Measurements from ENCODE around the gene G3BP1. TPM values are rescaled to one million over a fixed set of nuclear protein-coding genes. Genes with fewer than 3 reads are reported as not detected.

Gene G3BP1
- total and polyA plus RNA-seq, 9 of the 15 experiments (the other 6 are each of a cell fraction or from before 2014, with no cell fraction given), result 54.7 to 264 (median 105) TPM

GRCh38 chr5:151770383-151771258 lies 1.1 kb upstream of the G3BP1 start:
- no peaks in the 10 kb centered on the region for H3K9me3 ChIP-seq (replicated peaks; ENCODE audit: control insufficient read depth, insufficient read depth, low read depth, low read length)
- H4K20me1 ChIP-seq (replicated peaks; ENCODE audit: control insufficient read depth, insufficient read depth, low read length), result peaks cover 34% of the 10 kb centered on the region
- H3K9ac ChIP-seq (ENCODE audit: insufficient read depth in 1 of 2, low read depth in 2 of 2, low read length in 2 of 2), result peak overlapping the region; percentile 94 to 95
- intact Hi-C loops (cut with micrococcal nuclease) (loop anchor here (1.0 to 5.0 kb wide), 3 partner anchors 27 to 323 kb away; partner anchors contain the start of gene SLC36A1), in situ Hi-C loops (cut with MboI) (no loop called here)
- FAIRE-seq (peak; percentile 11), DNase-seq (ENCODE audit: extremely low read depth in 1 of 4, low spot score in 3 of 4) (peak; percentile 67 to 81 (median 70)), ATAC-seq (peak; percentile 70)
- ChIA-PET CTCF (ENCODE audit: low intra/inter-chr PET ratio) (interaction anchor here (2.3 kb wide), 1 partner anchor 111 kb away, joined by 16 read pairs; no protein-coding TSS in a partner anchor), POLR2A (interaction anchor here (0.6 to 5.1 kb wide), 15 partner anchors 10 to 518 kb away, joined by 3 to 56 read pairs (median 4); partner anchors contain the start of genes ATOX1, GM2A and SLC36A1)
- peaks cover 33% of the 10 kb centered on the region; the same call in 2 of the 3 replicates for H3K36me3 ChIP-seq (ENCODE audit: control insufficient read depth, insufficient read depth, low read length)
- no peaks in the 10 kb centered on the region for H3K27me3 ChIP-seq (ENCODE audit: control insufficient read depth in 2 of 2, insufficient read depth in 2 of 2, low read length in 2 of 2)
- peaks cover 8 to 19% of the 10 kb centered on the region in 2 experiments; a peak in 4 of 5 replicates for H3K4me1 ChIP-seq (replicated peaks in 1 of 2; ENCODE audit: control insufficient read depth in 2 of 2, insufficient read depth in 2 of 2, low read length in 2 of 2)
- WGBS (ENCODE audit: insufficient coverage, low coverage, missing lambda C conversion rate), result under 1% methylated on average over 58 of the region's 75 CpGs
- BruUV-seq (replicated peaks), result TSS peak; percentile 82
- peaks cover 54% of the 10 kb centered on the region for H3K79me2 ChIP-seq (ENCODE audit: control insufficient read depth, insufficient read depth, low read length)
- peak overlapping the region; percentile 80 for H3K4me2 ChIP-seq (ENCODE audit: insufficient read depth, low read length)
- peak overlapping the region; percentile 46 for H3K4me3 ChIP-seq
- H3K9me1 ChIP-seq (ENCODE audit: control insufficient read depth, insufficient read depth, low read length), result no peaks in the 10 kb centered on the region
- H3K27ac ChIP-seq (ENCODE audit: extremely low read depth, low read depth, low read length), result peak overlapping the region; percentile 91
- peak overlapping the region; percentile 81 for H2AFZ ChIP-seq (ENCODE audit: low read depth, low read length)
- TF ChIP-seq ZNF232 (CRISPR knock-in tag; IDR thresholded peaks at IDR 0.05) (peak; percentile 80; the same call in 1 of the 2 replicates), POU5F1 (IDR thresholded peaks at IDR 0.05; ENCODE audit: borderline replicate concordance, low read depth, low read length, partially characterized antibody) (no peak), CBFA2T2 (conservative IDR thresholded peaks at IDR 0.05) (no peak), ZBTB9 (CRISPR knock-in tag; IDR thresholded peaks at IDR 0.05) (peak; percentile 62; the same call in 1 of the 2 replicates), KLF16 (IDR thresholded peaks at IDR 0.05) (no peak), NR1H2 (CRISPR knock-in tag; IDR thresholded peaks at IDR 0.05) (0 out of 2 replicates have a peak, but pooled peaks have one; percentile 34), SNRNP70 (optimal IDR thresholded peaks at IDR 0.05; ENCODE audit: low read depth, low read length) (no peak), MAZ (CRISPR knock-in tag; conservative IDR thresholded peaks at IDR 0.05 in 1 of 2, IDR thresholded peaks at IDR 0.05 in 1 of 2) (peak in 1 of 2 experiments; percentile 83), RBFOX2 (IDR thresholded peaks at IDR 0.05; ENCODE audit: low read depth, low read length) (peak; percentile 95), CBX3 (IDR thresholded peaks at IDR 0.05; ENCODE audit: borderline replicate concordance in 1 of 2, low read length in 2 of 2) (no peak), L3MBTL2 (IDR thresholded peaks at IDR 0.05) (peak; percentile 94), ETV1 (tag; conservative IDR thresholded peaks at IDR 0.05; ENCODE audit: low read depth) (peak; percentile 67; the same call in 1 of the 2 replicates)

Measured in K562 (cell line).